Activated naive CD4-positive, alpha-beta T cell treated with anti-CD3 and anti-CD28 coated beads, Interleukin-2, amount 50 U/mL, for 24 hours (primary cell): Measurements from ENCODE around the gene POLR2I.
"Not testable (repeated sequence)": the region's sequence is repeated elsewhere in the genome, so short reads cannot be mapped to it uniquely, and the experiment has no call there.

ENCODE experiments used
- H3K27ac Mint-ChIP-seq: one replicate; pipeline ENCODE4 v1.8.0; 2021; ENCODE audit warnings: mild to moderate bottlenecking, mixed read lengths
- H3K27me3 Mint-ChIP-seq: one replicate; pipeline ENCODE4 v1.8.0; 2021; ENCODE audit warnings: mixed read lengths
- H3K36me3 Mint-ChIP-seq: one replicate; pipeline ENCODE4 v1.8.0; 2021; ENCODE audit warnings: mixed read lengths
- H3K4me1 Mint-ChIP-seq: one replicate; pipeline ENCODE4 v1.8.0; 2021; ENCODE audit warnings: mixed read lengths
- H3K4me3 Mint-ChIP-seq: one replicate; pipeline ENCODE4 v1.8.0; 2021; ENCODE audit warnings: mild to moderate bottlenecking, mixed read lengths
- H3K9me3 Mint-ChIP-seq: one replicate; pipeline ENCODE4 v1.8.0; 2021; ENCODE audit warnings: mixed read lengths

Gene POLR2I

GRCh38 chr19:36093146-36093662 is 21.5 kb downstream of the POLR2I start:
- no peak overlapping the region for H3K27ac Mint-ChIP-seq
- H3K4me3 Mint-ChIP-seq: no peak overlapping the region
- peaks cover 2% of the 10 kb centered on the region for H3K36me3 Mint-ChIP-seq
- H3K9me3 Mint-ChIP-seq: no peaks in the 10 kb centered on the region
- H3K4me1 Mint-ChIP-seq: no peaks in the 10 kb centered on the region
- no peaks in the 10 kb centered on the region for H3K27me3 Mint-ChIP-seq

GRCh38 chr19:36092566-36092965 is 22.1 kb downstream of the POLR2I start:
- Mint-ChIP-seq H3K27ac (no peak overlapping the region), H3K9me3 (no peaks in the 10 kb centered on the region), H3K27me3 (no peaks in the 10 kb centered on the region), H3K36me3 (peaks cover 2% of the 10 kb centered on the region), H3K4me1 (no peaks in the 10 kb centered on the region), H3K4me3 (no peak overlapping the region)

- H3K27me3 Mint-ChIP-seq: no peaks in the 10 kb centered on the region
- no peak overlapping the region for H3K4me3 Mint-ChIP-seq
- no peaks in the 10 kb centered on the region for H3K4me1 Mint-ChIP-seq
- no peaks in the 10 kb centered on the region for H3K9me3 Mint-ChIP-seq
- peaks cover 2% of the 10 kb centered on the region for H3K36me3 Mint-ChIP-seq
- no peak overlapping the region for H3K27ac Mint-ChIP-seq
Observed at GRCh38 chr19:36090910-36091695, 23.6 kb downstream of the POLR2I start.

- H3K27ac Mint-ChIP-seq: no peak overlapping the region
- no peak overlapping the region for H3K4me3 Mint-ChIP-seq
- H3K4me1 Mint-ChIP-seq: no peaks in the 10 kb centered on the region
- H3K27me3 Mint-ChIP-seq: no peaks in the 10 kb centered on the region
- no peaks in the 10 kb centered on the region for H3K9me3 Mint-ChIP-seq
- H3K36me3 Mint-ChIP-seq: peaks cover 2% of the 10 kb centered on the region
Observed at GRCh38 chr19:36089847-36090246, 24.8 kb downstream of the POLR2I start.

GRCh38 chr19:36086326-36086725 is 28.3 kb downstream of the POLR2I start:
- Mint-ChIP-seq H3K36me3 (peaks cover 5% of the 10 kb centered on the region), H3K27me3 (no peaks in the 10 kb centered on the region), H3K4me3 (no peak overlapping the region), H3K9me3 (no peaks in the 10 kb centered on the region), H3K4me1 (no peaks in the 10 kb centered on the region), H3K27ac (no peak overlapping the region)

- H3K4me3 Mint-ChIP-seq: no peak overlapping the region
- H3K27me3 Mint-ChIP-seq: no peaks in the 10 kb centered on the region
- peaks cover 5% of the 10 kb centered on the region for H3K36me3 Mint-ChIP-seq
- no peaks in the 10 kb centered on the region for H3K4me1 Mint-ChIP-seq
- H3K27ac Mint-ChIP-seq: no peak overlapping the region
- H3K9me3 Mint-ChIP-seq: no peaks in the 10 kb centered on the region
Observed at GRCh38 chr19:36084231-36085009, 30.3 kb downstream of the POLR2I start.

GRCh38 chr19:36082916-36083315 is 31.8 kb downstream of the POLR2I start:
- H3K36me3 Mint-ChIP-seq: peaks cover 5% of the 10 kb centered on the region
- no peak overlapping the region for H3K4me3 Mint-ChIP-seq
- no peak overlapping the region for H3K27ac Mint-ChIP-seq
- no peaks in the 10 kb centered on the region for H3K4me1 Mint-ChIP-seq
- no peaks in the 10 kb centered on the region for H3K9me3 Mint-ChIP-seq
- H3K27me3 Mint-ChIP-seq: no peaks in the 10 kb centered on the region

- Mint-ChIP-seq H3K9me3 (no peaks in the 10 kb centered on the region), H3K4me1 (no peaks in the 10 kb centered on the region), H3K36me3 (peaks cover 5% of the 10 kb centered on the region), H3K27ac (no peak overlapping the region), H3K27me3 (no peaks in the 10 kb centered on the region), H3K4me3 (no peak overlapping the region)
Observed at GRCh38 chr19:36081894-36082293, 32.8 kb downstream of the POLR2I start.

- H3K27me3 Mint-ChIP-seq: no peaks in the 10 kb centered on the region
- H3K4me3 Mint-ChIP-seq: no peak overlapping the region
- H3K4me1 Mint-ChIP-seq: no peaks in the 10 kb centered on the region
- peaks cover 5% of the 10 kb centered on the region for H3K36me3 Mint-ChIP-seq
- H3K9me3 Mint-ChIP-seq: no peaks in the 10 kb centered on the region
- H3K27ac Mint-ChIP-seq: no peak overlapping the region
Observed at GRCh38 chr19:36081385-36081784, 33.3 kb downstream of the POLR2I start.

- Mint-ChIP-seq H3K4me1 (no peaks in the 10 kb centered on the region), H3K27me3 (no peaks in the 10 kb centered on the region), H3K9me3 (no peaks in the 10 kb centered on the region), H3K36me3 (peaks cover 8% of the 10 kb centered on the region), H3K27ac (no peak overlapping the region), H3K4me3 (no peak overlapping the region)
Observed at GRCh38 chr19:36079389-36079945, 35.2 kb downstream of the POLR2I start.

GRCh38 chr19:36073121-36073876 is 41.4 kb downstream of the POLR2I start:
- Mint-ChIP-seq H3K27me3 (no peaks in the 10 kb centered on the region), H3K4me1 (no peaks in the 10 kb centered on the region), H3K36me3 (peaks cover 3% of the 10 kb centered on the region), H3K4me3 (no peak overlapping the region), H3K9me3 (no peaks in the 10 kb centered on the region), H3K27ac (no peak overlapping the region)

- Mint-ChIP-seq H3K9me3 (no peaks in the 10 kb centered on the region), H3K27ac (no peak overlapping the region), H3K36me3 (peaks cover 3% of the 10 kb centered on the region), H3K4me1 (no peaks in the 10 kb centered on the region), H3K4me3 (no peak overlapping the region), H3K27me3 (no peaks in the 10 kb centered on the region)
Observed at GRCh38 chr19:36072081-36072480, 42.6 kb downstream of the POLR2I start.

GRCh38 chr19:36068810-36069499 is 45.7 kb downstream of the POLR2I start:
- not testable (repeated sequence) for H3K9me3 Mint-ChIP-seq, H3K4me3 Mint-ChIP-seq, H3K4me1 Mint-ChIP-seq, H3K27me3 Mint-ChIP-seq, H3K27ac Mint-ChIP-seq, H3K36me3 Mint-ChIP-seq

GRCh38 chr19:36067681-36068080 is 47.0 kb downstream of the POLR2I start:
- no peaks in the 10 kb centered on the region for H3K9me3 Mint-ChIP-seq
- no peak overlapping the region for H3K4me3 Mint-ChIP-seq
- H3K4me1 Mint-ChIP-seq: no peaks in the 10 kb centered on the region
- H3K27me3 Mint-ChIP-seq: no peaks in the 10 kb centered on the region
- no peaks in the 10 kb centered on the region for H3K36me3 Mint-ChIP-seq
- no peak overlapping the region for H3K27ac Mint-ChIP-seq

- Mint-ChIP-seq H3K27me3 (no peaks in the 10 kb centered on the region), H3K4me1 (no peaks in the 10 kb centered on the region), H3K36me3 (no peaks in the 10 kb centered on the region), H3K9me3 (no peaks in the 10 kb centered on the region), H3K27ac (no peak overlapping the region), H3K4me3 (no peak overlapping the region)
Observed at GRCh38 chr19:36064826-36065225, 49.8 kb downstream of the POLR2I start.
